AG04449 (cell line): Measurements from ENCODE around the gene IGF2R.

Source experiments
- CTCF ChIA-PET: fragments of 350-600 bp; formaldehyde crosslinking; extraction: SDS; loops from one replicate; lab custom pipeline; 2021; ENCODE audit warnings: antibody characterized with exemption; lab: Yijun Ruan, JAX
- POLR2A ChIA-PET: fragments of 400-600, 350-600 bp; formaldehyde crosslinking; extraction: SDS; loops from one replicate; lab custom pipeline; 2020; ENCODE audit warnings: antibody characterized with exemption, inconsistent platforms; lab: Yijun Ruan, JAX
- DNase-seq: peaks from one replicate; pipeline ENCODE4 v3.0.0-alpha.2; 2010; ENCODE audit warnings: low read depth, low spot score
- H3K4me3 ChIP-seq: 2 replicates; pipeline ENCODE4 v1.5.1; 2011; ENCODE audit warnings: low read depth, mild to moderate bottlenecking, control low read depth, low read length
- TF ChIP-seq, protein P1 (sequence below): IDR thresholded peaks from one replicate; pipeline ENCODE4 v1.5.1; 2011; ENCODE audit warnings: mild to moderate bottlenecking, moderate library complexity, low read length, control low read depth, inconsistent platforms; ENCODE audit not compliant: insufficient read depth; ENCODE audit errors: missing control alignments

IGF2R gene

DNA sequence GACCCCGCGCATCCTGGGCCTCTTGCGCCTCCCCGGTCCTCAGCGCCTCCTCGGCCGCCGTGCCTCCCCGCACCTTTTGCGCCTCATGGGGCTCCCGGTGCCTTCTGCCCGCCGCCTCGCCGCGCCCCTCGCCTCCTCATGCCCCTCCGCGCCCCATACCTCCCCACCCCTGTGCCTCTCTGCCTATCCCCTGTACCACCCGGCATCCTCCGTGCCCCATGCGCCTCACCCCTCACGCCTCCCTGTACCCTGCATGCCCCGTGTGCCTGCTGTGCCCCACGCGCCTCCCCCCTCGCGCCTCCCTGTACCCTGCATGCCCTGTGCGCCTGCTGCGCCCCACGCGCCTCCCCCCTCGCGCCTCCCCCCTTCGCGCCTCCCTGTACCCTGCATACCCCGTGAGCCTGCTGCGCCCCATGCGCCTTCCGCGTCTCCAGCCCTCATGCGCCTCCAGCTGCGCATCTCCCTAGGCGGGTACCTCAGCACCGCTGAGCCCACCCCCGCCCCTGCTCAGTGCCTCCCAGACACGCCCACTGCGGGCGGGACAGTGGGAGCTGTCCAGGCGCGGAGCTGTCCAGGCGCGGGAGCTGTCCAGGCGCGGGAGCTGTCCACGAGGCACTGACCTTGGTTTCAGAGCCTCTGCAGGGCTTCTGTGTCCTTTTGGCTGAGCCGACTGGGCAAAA lies 37.1 kb downstream of the IGF2R start:
- CTCF ChIA-PET: no interaction called here
- H3K4me3 ChIP-seq: no peak overlapping the region
- POLR2A ChIA-PET: no interaction called here
- no peak for DNase-seq
- TF ChIP-seq, protein P1, sequence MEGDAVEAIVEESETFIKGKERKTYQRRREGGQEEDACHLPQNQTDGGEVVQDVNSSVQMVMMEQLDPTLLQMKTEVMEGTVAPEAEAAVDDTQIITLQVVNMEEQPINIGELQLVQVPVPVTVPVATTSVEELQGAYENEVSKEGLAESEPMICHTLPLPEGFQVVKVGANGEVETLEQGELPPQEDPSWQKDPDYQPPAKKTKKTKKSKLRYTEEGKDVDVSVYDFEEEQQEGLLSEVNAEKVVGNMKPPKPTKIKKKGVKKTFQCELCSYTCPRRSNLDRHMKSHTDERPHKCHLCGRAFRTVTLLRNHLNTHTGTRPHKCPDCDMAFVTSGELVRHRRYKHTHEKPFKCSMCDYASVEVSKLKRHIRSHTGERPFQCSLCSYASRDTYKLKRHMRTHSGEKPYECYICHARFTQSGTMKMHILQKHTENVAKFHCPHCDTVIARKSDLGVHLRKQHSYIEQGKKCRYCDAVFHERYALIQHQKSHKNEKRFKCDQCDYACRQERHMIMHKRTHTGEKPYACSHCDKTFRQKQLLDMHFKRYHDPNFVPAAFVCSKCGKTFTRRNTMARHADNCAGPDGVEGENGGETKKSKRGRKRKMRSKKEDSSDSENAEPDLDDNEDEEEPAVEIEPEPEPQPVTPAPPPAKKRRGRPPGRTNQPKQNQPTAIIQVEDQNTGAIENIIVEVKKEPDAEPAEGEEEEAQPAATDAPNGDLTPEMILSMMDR: no peak

GRCh38 chr6:160007145-160007544 lies 38.3 kb downstream of the IGF2R start:
- no peak for DNase-seq
- CTCF ChIA-PET: interaction anchor here (1.0 kb wide), 1 partner anchor 449 kb away, joined by 3 read pairs; no protein-coding TSS in a partner anchor
- TF ChIP-seq, protein P1: no peak
- no peak overlapping the region for H3K4me3 ChIP-seq
- POLR2A ChIA-PET: no interaction called here

GRCh38 chr6:160007611-160008010 lies 38.7 kb downstream of the IGF2R start:
- ChIA-PET CTCF (interaction anchor here (1.0 kb wide), 1 partner anchor 449 kb away, joined by 3 read pairs; no protein-coding TSS in a partner anchor), POLR2A (no interaction called here)
- no peak for DNase-seq

GRCh38 chr6:160010067-160010466 lies 41.2 kb downstream of the IGF2R start:
- CTCF ChIA-PET: interaction anchor here (1.2 to 2.7 kb wide), 2 partner anchors 10 to 13 kb away, joined by 3 to 8 read pairs; no protein-coding TSS in a partner anchor
- peak; percentile 70 for DNase-seq

More at GRCh38 chr6:160007611-160008010, 38.7 kb downstream of the IGF2R start:
- H3K4me3 ChIP-seq: no peak overlapping the region
- TF ChIP-seq, protein P1: no peak

GRCh38 chr6:160013987-160014868 lies 45.3 kb downstream of the IGF2R start:
- DNase-seq: no peak
- no peak overlapping the region for H3K4me3 ChIP-seq
- ChIA-PET POLR2A (no interaction called here), CTCF (no interaction called here)
- TF ChIP-seq, protein P1: no peak

More at GRCh38 chr6:160010067-160010466, 41.2 kb downstream of the IGF2R start:
- POLR2A ChIA-PET: no interaction called here
- no peak overlapping the region for H3K4me3 ChIP-seq
- TF ChIP-seq, protein P1: no peak

GRCh38 chr6:160014869-160015182 lies 45.9 kb downstream of the IGF2R start:
- no peak overlapping the region for H3K4me3 ChIP-seq
- no peak for DNase-seq
- ChIA-PET POLR2A (no interaction called here), CTCF (no interaction called here)
- TF ChIP-seq, protein P1: no peak
